ENCODE results near the gene BMPER.

DNA sequence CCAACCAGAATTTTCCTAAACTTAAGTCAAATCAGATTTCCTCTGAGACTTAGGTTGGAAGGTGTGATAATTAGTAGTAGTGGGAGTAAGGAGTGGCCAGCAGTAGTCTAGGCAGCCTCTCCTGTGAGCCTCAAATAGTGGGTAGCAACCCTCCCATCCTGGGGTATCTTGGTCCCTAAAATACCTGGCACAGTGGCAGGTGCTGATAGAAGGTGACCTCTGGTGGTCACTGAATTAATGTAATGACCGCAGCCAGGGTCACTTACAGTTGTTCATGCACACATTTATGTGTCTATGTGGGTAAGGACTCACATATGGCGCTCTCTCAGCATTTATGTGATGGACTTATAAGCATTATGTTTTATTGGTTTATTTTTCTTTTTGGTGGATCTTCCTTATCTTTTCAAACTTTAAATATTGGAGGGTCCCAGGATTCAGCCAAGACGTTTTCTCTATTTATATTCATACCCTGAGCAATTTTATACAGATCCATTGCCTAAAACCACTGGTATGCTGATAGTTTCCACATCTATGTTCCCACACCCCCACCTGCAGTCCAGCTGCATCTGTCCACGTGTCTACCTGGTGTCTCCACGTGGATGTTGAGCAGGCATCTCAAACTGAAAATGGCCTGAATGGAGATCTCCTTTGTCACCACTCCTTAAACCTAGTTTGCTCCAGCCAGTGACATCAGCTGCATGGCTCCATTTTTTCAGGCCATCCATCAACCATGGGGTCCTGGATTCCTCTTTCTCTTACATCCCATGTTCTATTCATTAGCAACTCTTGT, 18.3 kb downstream of the BMPER start:
- TF ChIP-seq POLR2A (IDR thresholded peaks at IDR 0.05), result no peak
- TF ChIP-seq, protein P1, sequence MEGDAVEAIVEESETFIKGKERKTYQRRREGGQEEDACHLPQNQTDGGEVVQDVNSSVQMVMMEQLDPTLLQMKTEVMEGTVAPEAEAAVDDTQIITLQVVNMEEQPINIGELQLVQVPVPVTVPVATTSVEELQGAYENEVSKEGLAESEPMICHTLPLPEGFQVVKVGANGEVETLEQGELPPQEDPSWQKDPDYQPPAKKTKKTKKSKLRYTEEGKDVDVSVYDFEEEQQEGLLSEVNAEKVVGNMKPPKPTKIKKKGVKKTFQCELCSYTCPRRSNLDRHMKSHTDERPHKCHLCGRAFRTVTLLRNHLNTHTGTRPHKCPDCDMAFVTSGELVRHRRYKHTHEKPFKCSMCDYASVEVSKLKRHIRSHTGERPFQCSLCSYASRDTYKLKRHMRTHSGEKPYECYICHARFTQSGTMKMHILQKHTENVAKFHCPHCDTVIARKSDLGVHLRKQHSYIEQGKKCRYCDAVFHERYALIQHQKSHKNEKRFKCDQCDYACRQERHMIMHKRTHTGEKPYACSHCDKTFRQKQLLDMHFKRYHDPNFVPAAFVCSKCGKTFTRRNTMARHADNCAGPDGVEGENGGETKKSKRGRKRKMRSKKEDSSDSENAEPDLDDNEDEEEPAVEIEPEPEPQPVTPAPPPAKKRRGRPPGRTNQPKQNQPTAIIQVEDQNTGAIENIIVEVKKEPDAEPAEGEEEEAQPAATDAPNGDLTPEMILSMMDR (IDR thresholded peaks at IDR 0.05), result no peak

All from thyroid gland (tissue), 4 donors.